Mucosa of descending colon (tissue), 3 donors: ENCODE results near the gene AOPEP. TPM values are rescaled to one million over a fixed set of nuclear protein-coding genes. Genes with fewer than 3 reads are reported as not detected.
"Not testable (repeated sequence)": the region's sequence is repeated elsewhere in the genome, so short reads cannot be mapped to it uniquely, and the experiment has no call there.

Source experiments
- ATAC-seq: fragments of 200-7000 bp; cut with Tn5 transposase; one replicate; pipeline ENCODE4 v1.9.1; 2020; ENCODE audit warnings: mild to moderate bottlenecking, moderate library complexity
- DNase-seq, 3 donors: peaks; one replicate each; pipeline ENCODE4 v3.0.0-alpha.2; 2020
- H3K36me3 ChIP-seq: fragments of 200-600 bp; one replicate; pipeline ENCODE4 v1.8.0; 2021; ENCODE audit warnings: low read depth, mild to moderate bottlenecking
- H3K4me1 ChIP-seq: fragments of 200-600 bp; one replicate; pipeline ENCODE4 v1.8.0; 2021; ENCODE audit warnings: low read depth, mild to moderate bottlenecking
- H3K4me3 ChIP-seq: fragments of 200-600 bp; one replicate; pipeline ENCODE4 v1.8.0; 2021; ENCODE audit warnings: mild to moderate bottlenecking
- H3K9me3 ChIP-seq: fragments of 200-600 bp; one replicate; pipeline ENCODE4 v1.8.0; 2021; ENCODE audit warnings: mild to moderate bottlenecking
- intact Hi-C, 2 donors: fragments of 100-400 bp; cut with DNase I in 1 of 2; cut with micrococcal nuclease in 1 of 2; formaldehyde crosslinking; loops; one replicate each; pipeline versions ENCODE4 v1.11.0 to v1.11.1; 2022; cut with DNase I, micrococcal nuclease
- total RNA-seq, 3 donors: library from RNA; stranded (reverse); fragmentation: NEBNext Ultra II Directional in 2 of 3; extraction: Animal tissue kit (Norgen Biotek cat#: 25700) in 2 of 3; gene quantifications; one replicate each; pipeline versions ENCODE4 v1.2.1 to v1.2.4, GENCODE V29; 2021 to 2023
- TF ChIP-seq, protein P1 (sequence below): fragments of 200-600 bp; IDR thresholded peaks from one replicate; pipeline ENCODE4 v1.8.0; 2022; ENCODE audit warnings: antibody characterized with exemption, mild to moderate bottlenecking
- donor health status: DM: no; HTN: no; CAD: no; lungs with moderate emphysema.
- donor health status: DM: no; HTN: no; CAD: no.
- donor health status: DM: no; HTN: yes; CAD: no.

Gene AOPEP
- total RNA-seq, 3 donors from 2014 or later: 47.5 to 102 (median 57.8) TPM

DNA sequence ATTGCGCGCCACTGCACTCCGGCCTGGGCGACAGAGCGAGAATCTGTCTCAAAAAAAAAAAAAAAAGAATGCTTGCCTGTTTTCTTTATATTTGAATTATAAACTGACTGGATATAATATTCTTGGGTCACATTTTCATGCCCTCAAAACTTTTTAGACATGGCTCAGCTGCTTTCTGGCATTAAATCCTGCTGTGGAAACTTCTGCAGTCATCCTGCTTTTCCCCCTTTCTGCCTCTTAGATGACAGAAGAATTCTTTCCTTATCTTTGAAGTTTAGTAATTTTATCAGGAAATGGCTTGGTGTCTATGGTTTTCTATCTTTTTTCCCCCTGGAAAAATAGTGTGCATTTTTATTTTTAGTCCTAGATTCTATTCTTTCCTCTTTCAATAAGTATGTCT is 234.5 kb downstream of the AOPEP start:
- intact Hi-C loops: no loop called here
- Histone ChIP-seq H3K4me3 (no peak overlapping the region), H3K4me1 (no peaks in the 10 kb centered on the region), H3K36me3 (no peaks in the 10 kb centered on the region), H3K9me3 (no peaks in the 10 kb centered on the region)
- TF ChIP-seq, protein P1, sequence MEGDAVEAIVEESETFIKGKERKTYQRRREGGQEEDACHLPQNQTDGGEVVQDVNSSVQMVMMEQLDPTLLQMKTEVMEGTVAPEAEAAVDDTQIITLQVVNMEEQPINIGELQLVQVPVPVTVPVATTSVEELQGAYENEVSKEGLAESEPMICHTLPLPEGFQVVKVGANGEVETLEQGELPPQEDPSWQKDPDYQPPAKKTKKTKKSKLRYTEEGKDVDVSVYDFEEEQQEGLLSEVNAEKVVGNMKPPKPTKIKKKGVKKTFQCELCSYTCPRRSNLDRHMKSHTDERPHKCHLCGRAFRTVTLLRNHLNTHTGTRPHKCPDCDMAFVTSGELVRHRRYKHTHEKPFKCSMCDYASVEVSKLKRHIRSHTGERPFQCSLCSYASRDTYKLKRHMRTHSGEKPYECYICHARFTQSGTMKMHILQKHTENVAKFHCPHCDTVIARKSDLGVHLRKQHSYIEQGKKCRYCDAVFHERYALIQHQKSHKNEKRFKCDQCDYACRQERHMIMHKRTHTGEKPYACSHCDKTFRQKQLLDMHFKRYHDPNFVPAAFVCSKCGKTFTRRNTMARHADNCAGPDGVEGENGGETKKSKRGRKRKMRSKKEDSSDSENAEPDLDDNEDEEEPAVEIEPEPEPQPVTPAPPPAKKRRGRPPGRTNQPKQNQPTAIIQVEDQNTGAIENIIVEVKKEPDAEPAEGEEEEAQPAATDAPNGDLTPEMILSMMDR: no peak
- ATAC-seq: no peak
- DNase-seq: no peak

DNA sequence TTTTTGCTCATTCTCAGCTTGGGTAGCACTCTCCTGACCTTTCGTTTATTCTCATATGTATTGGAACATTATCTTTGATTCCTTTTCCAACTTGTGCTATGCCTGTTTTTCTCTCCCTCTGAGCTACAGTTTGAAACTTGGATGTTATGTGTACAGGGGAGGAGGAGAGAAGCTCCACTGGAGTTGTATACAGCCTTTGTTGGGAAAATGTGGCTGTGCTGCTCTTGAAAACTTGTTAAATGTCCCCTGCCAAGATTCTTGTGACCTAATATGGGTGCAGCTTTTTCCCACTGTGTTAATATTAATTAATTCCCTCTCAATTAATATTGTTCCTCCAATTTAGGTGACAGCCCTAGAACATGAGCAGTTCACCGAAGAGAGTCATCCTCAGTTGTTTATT is 235.4 kb downstream of the AOPEP start:
- Histone ChIP-seq H3K4me3 (no peak overlapping the region), H3K4me1 (no peaks in the 10 kb centered on the region), H3K36me3 (no peaks in the 10 kb centered on the region), H3K9me3 (no peaks in the 10 kb centered on the region)
- TF ChIP-seq, protein P1: no peak
- no peak for ATAC-seq
- intact Hi-C loops: no loop called here
- DNase-seq: no peak

DNA sequence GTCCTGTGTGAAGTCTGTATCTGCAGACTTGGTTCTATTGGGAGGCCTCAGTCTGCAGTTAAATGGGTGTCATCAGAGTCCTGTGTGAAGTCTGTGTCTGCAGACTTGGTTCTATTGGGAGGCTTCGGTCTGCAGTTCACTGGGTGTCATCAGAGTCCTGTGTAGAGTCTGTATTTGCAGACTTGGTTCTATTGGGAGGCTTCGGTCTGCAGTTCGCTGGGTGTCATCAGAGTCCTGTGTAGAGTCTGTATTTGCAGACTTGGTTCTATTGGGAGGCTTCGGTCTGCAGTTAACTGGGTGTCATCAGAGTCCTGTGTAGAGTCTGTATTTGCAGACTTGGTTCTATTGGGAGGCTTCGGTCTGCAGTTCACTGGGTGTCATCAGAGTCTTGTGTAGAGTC is 239.1 kb downstream of the AOPEP start:
- ATAC-seq, H3K9me3 ChIP-seq, intact Hi-C loops: not testable (repeated sequence)

DNA sequence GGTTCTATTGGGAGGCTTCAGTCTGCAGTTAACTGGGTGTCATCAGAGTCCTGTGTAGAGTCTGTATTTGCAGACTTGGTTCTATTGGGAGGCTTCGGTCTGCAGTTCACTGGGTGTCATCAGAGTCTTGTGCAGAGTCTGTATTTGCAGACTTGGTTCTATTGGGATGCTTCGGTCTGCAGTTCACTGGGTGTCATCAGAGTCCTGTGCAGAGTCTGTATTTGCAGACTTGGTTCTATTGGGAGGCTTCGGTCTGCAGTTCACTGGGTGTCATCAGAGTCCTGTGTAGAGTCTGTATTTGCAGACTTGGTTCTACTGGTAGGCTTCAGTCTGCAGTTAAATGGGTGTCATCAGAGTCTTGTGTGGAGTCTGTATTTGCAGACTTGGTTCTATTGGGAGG is 239.5 kb downstream of the AOPEP start:
- H3K4me3 ChIP-seq, DNase-seq, intact Hi-C loops, H3K4me1 ChIP-seq, H3K36me3 ChIP-seq, H3K9me3 ChIP-seq, ATAC-seq: not testable (repeated sequence)

More for the DNA sequence above, 239.1 kb downstream of the AOPEP start:
- not testable (repeated sequence) for DNase-seq, H3K4me3 ChIP-seq, H3K4me1 ChIP-seq, H3K36me3 ChIP-seq

DNA sequence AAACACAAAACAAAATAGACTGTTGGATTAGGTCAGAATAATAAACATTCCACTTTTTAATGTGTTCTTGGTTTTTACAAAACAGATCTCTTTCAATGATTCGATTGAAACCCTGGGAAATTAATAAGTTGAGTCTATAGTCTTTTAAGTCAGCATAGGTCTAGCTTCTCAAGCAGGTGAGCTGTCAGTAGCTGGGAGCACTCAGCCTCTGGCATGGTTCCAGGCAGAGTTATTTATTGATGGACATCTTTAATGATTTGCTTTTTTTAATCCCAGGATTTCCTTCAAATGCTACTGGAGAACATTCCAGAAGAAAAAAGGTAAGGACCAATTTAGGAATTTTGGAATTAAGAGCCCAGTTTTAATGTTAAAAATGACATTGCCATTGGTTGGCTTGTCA is 241.0 kb downstream of the AOPEP start:
- TF ChIP-seq, protein P1: no peak
- Histone ChIP-seq H3K4me3 (no peak overlapping the region), H3K9me3 (no peaks in the 10 kb centered on the region), H3K36me3 (no peaks in the 10 kb centered on the region), H3K4me1 (peaks cover 3% of the 10 kb centered on the region)
- no peak for ATAC-seq
- intact Hi-C loops: no loop called here
- DNase-seq: no peak

DNA sequence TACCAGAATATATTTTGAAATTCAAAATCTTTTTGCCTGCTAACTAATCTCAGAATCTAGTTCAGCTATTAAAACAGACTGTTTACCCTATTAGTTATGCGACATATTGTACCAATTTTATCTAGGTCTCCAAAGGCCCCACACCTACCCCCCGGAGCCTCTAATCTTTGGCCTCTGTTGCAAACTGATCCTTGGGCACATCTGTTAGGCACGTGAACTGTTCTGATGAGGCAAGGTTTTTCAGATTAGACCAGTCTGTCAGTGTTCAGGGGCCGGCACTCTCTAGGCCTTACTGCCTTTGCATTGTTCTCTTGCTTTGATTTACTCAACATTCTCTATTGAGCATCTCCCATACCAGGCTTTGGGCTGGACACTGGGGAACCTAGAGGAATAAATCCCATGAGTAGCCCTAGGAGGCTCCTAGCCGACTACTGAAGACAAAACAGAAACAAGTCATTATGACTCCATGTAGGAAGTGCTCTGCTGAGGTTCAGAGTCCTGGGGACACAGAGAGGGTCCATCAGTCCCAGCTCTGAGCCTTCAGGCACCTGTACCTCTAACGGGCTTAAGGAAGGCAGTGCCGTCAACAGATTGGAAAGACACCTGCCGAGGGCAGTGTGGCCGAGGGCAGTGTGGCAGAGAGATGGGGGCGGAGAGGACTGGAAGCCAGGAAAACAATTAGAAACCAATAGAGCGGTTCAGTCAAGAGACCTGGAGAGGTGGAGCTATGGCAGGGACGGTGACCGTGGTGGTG is 245.1 kb downstream of the AOPEP start:
- intact Hi-C loops: no loop called here
- DNase-seq: no peak
- ATAC-seq: no peak
- Histone ChIP-seq H3K36me3 (no peaks in the 10 kb centered on the region), H3K4me3 (no peak overlapping the region), H3K4me1 (peaks cover 3% of the 10 kb centered on the region), H3K9me3 (no peaks in the 10 kb centered on the region)
- TF ChIP-seq, protein P1: no peak
